Spleen (tissue), 7 donors: ENCODE results near the gene LRP1-AS.

Experiments used
- POLR2A ChIP-seq, 3 donors: fragments of 450-650 bp; IDR thresholded peaks; one replicate each; pipeline ENCODE4 v1.5.1; 2017; ENCODE audit warnings: antibody characterized with exemption in 3 of 3, mild to moderate bottlenecking in 1 of 3
- POLR2AphosphoS5 ChIP-seq, 3 donors: sonication (generic); formaldehyde crosslinking; IDR thresholded peaks; one replicate each; pipeline ENCODE4 v1.5.1; 2017; ENCODE audit warnings: antibody characterized with exemption in 3 of 3
- TF ChIP-seq, protein P1 (sequence below), 11 experiments: fragments of 200-600 bp in 7 of 11; fragments of 450-650 bp in 4 of 11; sonication (generic) in 4 of 11; IDR thresholded peaks in 8 of 11; conservative IDR thresholded peaks in 3 of 11; 1 replicate in 7 of 11; 2 replicates in 4 of 11; pipeline versions ENCODE4 v1.4.0 to v1.8.0; 2016 to 2021; ENCODE audit warnings: antibody characterized with exemption in 11 of 11, inconsistent platforms in 4 of 11, mild to moderate bottlenecking in 1 of 11
- donor health status: DM: no; HTN: no; CAD: no; lungs with moderate emphysema.
- donor health status: DM: no; HTN: no; CAD: no.
- donor health status: DM: no; HTN: no; CAD: no.

DNA sequence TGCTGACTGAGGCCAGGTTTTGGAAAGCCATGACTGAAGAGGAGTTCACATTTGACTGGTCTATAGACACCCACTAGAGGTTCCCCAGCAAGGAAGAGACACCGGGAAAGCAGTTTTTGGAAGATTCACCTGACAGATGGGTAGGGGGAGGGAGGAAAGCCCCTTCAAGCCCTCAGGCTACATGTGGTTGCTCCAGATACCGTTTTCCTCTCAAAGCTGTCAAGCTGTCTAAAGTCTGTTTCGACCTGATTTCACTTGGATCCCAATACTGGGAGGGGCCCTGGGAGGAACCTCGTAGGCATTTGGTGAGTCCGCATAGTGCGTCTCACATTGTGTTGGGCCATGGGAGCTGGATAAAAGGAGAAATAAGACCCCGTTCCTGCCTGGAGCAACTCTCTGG, 20.9 kb downstream of the LRP1-AS start:
- TF ChIP-seq, protein P1, sequence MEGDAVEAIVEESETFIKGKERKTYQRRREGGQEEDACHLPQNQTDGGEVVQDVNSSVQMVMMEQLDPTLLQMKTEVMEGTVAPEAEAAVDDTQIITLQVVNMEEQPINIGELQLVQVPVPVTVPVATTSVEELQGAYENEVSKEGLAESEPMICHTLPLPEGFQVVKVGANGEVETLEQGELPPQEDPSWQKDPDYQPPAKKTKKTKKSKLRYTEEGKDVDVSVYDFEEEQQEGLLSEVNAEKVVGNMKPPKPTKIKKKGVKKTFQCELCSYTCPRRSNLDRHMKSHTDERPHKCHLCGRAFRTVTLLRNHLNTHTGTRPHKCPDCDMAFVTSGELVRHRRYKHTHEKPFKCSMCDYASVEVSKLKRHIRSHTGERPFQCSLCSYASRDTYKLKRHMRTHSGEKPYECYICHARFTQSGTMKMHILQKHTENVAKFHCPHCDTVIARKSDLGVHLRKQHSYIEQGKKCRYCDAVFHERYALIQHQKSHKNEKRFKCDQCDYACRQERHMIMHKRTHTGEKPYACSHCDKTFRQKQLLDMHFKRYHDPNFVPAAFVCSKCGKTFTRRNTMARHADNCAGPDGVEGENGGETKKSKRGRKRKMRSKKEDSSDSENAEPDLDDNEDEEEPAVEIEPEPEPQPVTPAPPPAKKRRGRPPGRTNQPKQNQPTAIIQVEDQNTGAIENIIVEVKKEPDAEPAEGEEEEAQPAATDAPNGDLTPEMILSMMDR (IDR thresholded peaks at IDR 0.05 in 8 of 11, conservative IDR thresholded peaks at IDR 0.05 in 3 of 11) = no peak
- no peak for TF ChIP-seq POLR2A (IDR thresholded peaks at IDR 0.05)
- no peak for TF ChIP-seq POLR2AphosphoS5 (IDR thresholded peaks at IDR 0.05)
